Upper lobe of right lung (tissue), 1 donor: ENCODE data around the gene ABHD16A. TPM values are rescaled to one million over a fixed set of nuclear protein-coding genes. Genes with fewer than 3 reads are reported as not detected.

Source experiments
- ATAC-seq: fragments of 200-7000 bp; cut with Tn5 transposase; one replicate; pipeline ENCODE4 v1.9.1; 2020; ENCODE audit warnings: mild to moderate bottlenecking, moderate library complexity
- DNase-seq: peaks from one replicate; pipeline ENCODE4 v3.0.0-alpha.2; 2020
- H3K27ac ChIP-seq: fragments of 200-600 bp; one replicate; pipeline ENCODE4 v1.8.0; 2022
- H3K27me3 ChIP-seq: fragments of 200-600 bp; one replicate; pipeline ENCODE4 v1.8.0; 2022; ENCODE audit warnings: mild to moderate bottlenecking
- H3K36me3 ChIP-seq: fragments of 200-600 bp; one replicate; pipeline ENCODE4 v1.8.0; 2022
- H3K4me1 ChIP-seq: fragments of 200-600 bp; one replicate; pipeline ENCODE4 v1.8.0; 2022
- H3K4me3 ChIP-seq: fragments of 200-600 bp; one replicate; pipeline ENCODE4 v1.8.0; 2022; ENCODE audit warnings: mild to moderate bottlenecking
- H3K9me3 ChIP-seq: fragments of 200-600 bp; one replicate; pipeline ENCODE4 v1.8.0; 2022
- CTCF ChIP-seq: fragments of 200-600 bp; IDR thresholded peaks from one replicate; pipeline ENCODE4 v1.8.0; 2022; ENCODE audit warnings: antibody characterized with exemption
- intact Hi-C: fragments of 100-400 bp; cut with DNase I; formaldehyde crosslinking; loops from one replicate; pipeline ENCODE4 v1.11.0; 2022
- total RNA-seq: library from RNA; stranded (reverse); fragmentation: NEBNext Ultra II Directional; extraction: Animal tissue kit (Norgen Biotek cat#: 25700); gene quantifications from one replicate; pipeline ENCODE4 v1.2.1, GENCODE V29; 2021
- donor health status: DM: no; HTN: yes; CAD: no; lungs with severe emphysema.

ABHD16A gene
- total RNA-seq, 1 donor from 2014 or later: 55.8 TPM

- H3K27ac ChIP-seq: no peak overlapping the region
- no peak overlapping the region for H3K4me3 ChIP-seq
- H3K27me3 ChIP-seq: no peaks in the 10 kb centered on the region
- no peak for TF ChIP-seq CTCF
- DNase-seq (no peak), ATAC-seq (no peak)
- intact Hi-C loops: no loop called here
- no peaks in the 10 kb centered on the region for H3K9me3 ChIP-seq
- peaks cover 5% of the 10 kb centered on the region for H3K36me3 ChIP-seq
- peaks cover 20% of the 10 kb centered on the region for H3K4me1 ChIP-seq
Observed at GRCh38 chr6:31677955-31678354, 25.2 kb downstream of the ABHD16A start.

GRCh38 chr6:31676904-31677303, 26.2 kb downstream of the ABHD16A start:
- intact Hi-C loops: no loop called here
- DNase-seq: no peak

GRCh38 chr6:31676322-31676903, 26.7 kb downstream of the ABHD16A start:
- no peak overlapping the region for H3K27ac ChIP-seq
- H3K4me1 ChIP-seq: peaks cover 11% of the 10 kb centered on the region
- ATAC-seq (no peak), DNase-seq (no peak)
- no peak for TF ChIP-seq CTCF
- intact Hi-C loops: no loop called here
- no peaks in the 10 kb centered on the region for H3K9me3 ChIP-seq
- H3K4me3 ChIP-seq: no peak overlapping the region
- H3K27me3 ChIP-seq: no peaks in the 10 kb centered on the region
- H3K36me3 ChIP-seq: peaks cover 21% of the 10 kb centered on the region

More at GRCh38 chr6:31676904-31677303, 26.2 kb downstream of the ABHD16A start:
- Histone ChIP-seq H3K27me3 (no peaks in the 10 kb centered on the region), H3K9me3 (no peaks in the 10 kb centered on the region), H3K36me3 (peaks cover 16% of the 10 kb centered on the region), H3K4me3 (no peak overlapping the region), H3K4me1 (peaks cover 16% of the 10 kb centered on the region), H3K27ac (no peak overlapping the region)
- ATAC-seq: no peak
- no peak for TF ChIP-seq CTCF

GRCh38 chr6:31669676-31670075, 33.4 kb downstream of the ABHD16A start, which contains the start of gene LY6G5B:
Gene LY6G5B, plus strand, starts transcription at chr6:31669976. Its CDS starts 975 bp downstream, at chr6:31670951.
- no peaks in the 10 kb centered on the region for H3K9me3 ChIP-seq
- peaks cover 13% of the 10 kb centered on the region for H3K4me1 ChIP-seq
- intact Hi-C loops: no loop called here
- no peak for ATAC-seq
- H3K27ac ChIP-seq: no peak within 1 kb of the TSS
- peaks cover 67% of the 10 kb centered on the region for H3K36me3 ChIP-seq
- DNase-seq: no peak
- TF ChIP-seq CTCF: no peak
- no peak within 1 kb of the TSS for H3K4me3 ChIP-seq
- no peaks in the 10 kb centered on the region for H3K27me3 ChIP-seq

GRCh38 chr6:31666337-31666965, 36.7 kb downstream of the ABHD16A start:
- intact Hi-C loops: no loop called here
- Histone ChIP-seq H3K4me1 (peaks cover 33% of the 10 kb centered on the region), H3K9me3 (no peaks in the 10 kb centered on the region), H3K36me3 (peaks cover 63% of the 10 kb centered on the region), H3K27ac (peak overlapping the region; percentile 93), H3K27me3 (no peaks in the 10 kb centered on the region), H3K4me3 (peak overlapping the region; percentile 63)
- no peak for TF ChIP-seq CTCF
- ATAC-seq (no peak), DNase-seq (no peak)
